GM21526 (cell line): Measurements from ENCODE around the gene ASPG.

Source experiments
- ATAC-seq: cut with Tn5 transposase; IDR thresholded peaks from one replicate; pipeline ENCODE4 v1.9.1; 2021; ENCODE audit warnings: moderate library complexity; ENCODE audit not compliant: unreplicated experiment, low FRiP score

The ASPG gene

GRCh38 chr14:104115131-104115600 is 29.7 kb downstream of the ASPG start:
- ATAC-seq = no peak

GRCh38 chr14:104115691-104116287 is 30.3 kb downstream of the ASPG start:
- no peak for ATAC-seq

GRCh38 chr14:104116288-104116755 is 30.8 kb downstream of the ASPG start:
- ATAC-seq = no peak

- ATAC-seq = no peak
Measured at GRCh38 chr14:104116756-104117340, 31.3 kb downstream of the ASPG start.

GRCh38 chr14:104117341-104118005 is 32.0 kb downstream of the ASPG start:
- no peak for ATAC-seq

- no peak for ATAC-seq
Measured at GRCh38 chr14:104118006-104118844, 32.7 kb downstream of the ASPG start.

GRCh38 chr14:104119119-104119487 is 33.6 kb downstream of the ASPG start:
- no peak for ATAC-seq

- ATAC-seq = no peak
Measured at GRCh38 chr14:104119488-104120251, 34.2 kb downstream of the ASPG start.

- no peak for ATAC-seq
Measured at GRCh38 chr14:104120281-104120741, 34.8 kb downstream of the ASPG start.

GRCh38 chr14:104121142-104121541 is 35.6 kb downstream of the ASPG start:
- ATAC-seq = no peak

GRCh38 chr14:104123879-104124278 is 38.4 kb downstream of the ASPG start:
- no peak for ATAC-seq

- no peak for ATAC-seq
Measured at GRCh38 chr14:104125011-104125410, 39.5 kb downstream of the ASPG start.

GRCh38 chr14:104126753-104127152 is 41.3 kb downstream of the ASPG start:
- ATAC-seq = no peak

- no peak for ATAC-seq
Measured at GRCh38 chr14:104128981-104129380, 43.5 kb downstream of the ASPG start.

GRCh38 chr14:104129556-104129955 is 44.1 kb downstream of the ASPG start:
- no peak for ATAC-seq

GRCh38 chr14:104130974-104131651 is 45.6 kb downstream of the ASPG start:
- no peak for ATAC-seq

- ATAC-seq = no peak
Measured at GRCh38 chr14:104131968-104132732, 46.6 kb downstream of the ASPG start.

- ATAC-seq = no peak
Measured at GRCh38 chr14:104132981-104133380, 47.5 kb downstream of the ASPG start.

- no peak for ATAC-seq
Measured at GRCh38 chr14:104133496-104133895, 48.0 kb downstream of the ASPG start.
